Naive thymus-derived CD8-positive, alpha-beta T cell (primary cell): ENCODE measurements around the gene LRRC7. TPM values are rescaled to one million over a fixed set of nuclear protein-coding genes. Genes with fewer than 3 reads are reported as not detected.

Experiments
- ATAC-seq, 2 donors: fragments of 150-1000 bp; cut with Tn5 transposase in 1 of 2; sonication (Bioruptor Pico), chemical (Tn5 transposase) in 1 of 2; 1 replicate in 1 of 2; 2 replicates in 1 of 2; pipeline ENCODE4 v1.10.0; 2021; ENCODE audit warnings: mild to moderate bottlenecking in 2 of 2, moderate library complexity in 2 of 2
- POLR2A ChIA-PET: fragments of 350-600 bp; sonication (Branson Sonifier 250); formaldehyde crosslinking; loops from one replicate; lab custom pipeline; 2021; ENCODE audit warnings: antibody characterized with exemption; lab: Charles Lee
- DNase-seq, 10 donors: peaks; one replicate each; pipeline versions ENCODE4 v3.0.0 to v3.0.0-alpha.2; 2020 to 2022
- H3K27ac Mint-ChIP-seq, 10 donors: one replicate each; pipeline ENCODE4 v1.8.0; 2020 to 2022; ENCODE audit warnings: mild to moderate bottlenecking in 10 of 10, mixed read lengths in 10 of 10, moderate library complexity in 4 of 10, inconsistent platforms in 1 of 10
- H3K27me3 Mint-ChIP-seq, 5 donors: one replicate each; pipeline ENCODE4 v1.8.0; 2021 to 2022; ENCODE audit warnings: mixed read lengths in 5 of 5
- H3K36me3 Mint-ChIP-seq, 3 donors: one replicate each; pipeline ENCODE4 v1.8.0; 2020 to 2022; ENCODE audit warnings: mixed read lengths in 3 of 3, mild to moderate bottlenecking in 2 of 3, inconsistent platforms in 1 of 3
- H3K4me1 Mint-ChIP-seq, 4 donors: one replicate each; pipeline ENCODE4 v1.8.0; 2021 to 2022; ENCODE audit warnings: mixed read lengths in 4 of 4
- H3K4me3 Mint-ChIP-seq, 10 donors: one replicate each; pipeline ENCODE4 v1.8.0; 2020 to 2022; ENCODE audit warnings: mild to moderate bottlenecking in 10 of 10, mixed read lengths in 10 of 10, moderate library complexity in 6 of 10, inconsistent platforms in 1 of 10
- H3K9me3 Mint-ChIP-seq, 9 donors: one replicate each; pipeline ENCODE4 v1.8.0; 2020 to 2022; ENCODE audit warnings: mixed read lengths in 9 of 9, mild to moderate bottlenecking in 3 of 9, inconsistent platforms in 1 of 9, moderate library complexity in 1 of 9
- polyA plus RNA-seq, 3 donors: library from polyadenylated mRNA; unstranded; fragments of 300-500 nt; fragmentation: Illumina TruSeq; gene quantifications; one replicate each; pipeline ENCODE4 v1.2.3, GENCODE V29; 2021
- total RNA-seq, 8 experiments: library from RNA in 2 of 8; stranded (reverse) in 2 of 8; gene quantifications; one replicate each; pipeline ENCODE4 v1.2.3 and lab custom pipeline; 2021 to 2026

The LRRC7 gene
- total and polyA plus RNA-seq, 5 experiments from 2014 or later: 0.13 to 1.5 (median 0.48) TPM

DNA sequence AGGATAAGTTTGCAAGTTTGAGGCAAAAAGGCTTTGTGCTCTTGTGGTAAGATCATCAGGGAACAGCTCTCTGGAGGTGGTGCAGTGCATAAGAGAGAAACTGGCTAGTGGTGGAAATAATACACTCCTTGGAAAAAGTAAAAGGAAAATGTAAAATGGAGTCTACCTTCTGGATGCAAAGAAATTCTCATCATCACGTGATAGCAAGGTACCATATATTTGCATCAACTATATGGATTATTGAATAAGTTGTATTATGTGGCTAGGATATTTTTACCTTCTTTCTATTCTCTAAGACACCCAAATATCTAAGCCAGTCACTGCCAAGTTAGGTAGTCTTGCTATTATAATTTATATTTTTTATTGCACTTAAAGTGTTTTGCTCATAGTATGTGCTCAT is 14.0 kb upstream of the LRRC7 start:
- H3K4me1 Mint-ChIP-seq: no peaks in the 10 kb centered on the region
- H3K36me3 Mint-ChIP-seq: no peaks in the 10 kb centered on the region
- H3K9me3 Mint-ChIP-seq: peaks cover 0 to 15% (median 0%) of the 10 kb centered on the region in 9 donors
- no peak for ATAC-seq
- POLR2A ChIA-PET: no interaction called here
- H3K27ac Mint-ChIP-seq: no peak overlapping the region
- no peak overlapping the region for H3K4me3 Mint-ChIP-seq
- no peak for DNase-seq
- H3K27me3 Mint-ChIP-seq: peaks cover 0 to 3% (median 0%) of the 10 kb centered on the region in 5 donors

DNA sequence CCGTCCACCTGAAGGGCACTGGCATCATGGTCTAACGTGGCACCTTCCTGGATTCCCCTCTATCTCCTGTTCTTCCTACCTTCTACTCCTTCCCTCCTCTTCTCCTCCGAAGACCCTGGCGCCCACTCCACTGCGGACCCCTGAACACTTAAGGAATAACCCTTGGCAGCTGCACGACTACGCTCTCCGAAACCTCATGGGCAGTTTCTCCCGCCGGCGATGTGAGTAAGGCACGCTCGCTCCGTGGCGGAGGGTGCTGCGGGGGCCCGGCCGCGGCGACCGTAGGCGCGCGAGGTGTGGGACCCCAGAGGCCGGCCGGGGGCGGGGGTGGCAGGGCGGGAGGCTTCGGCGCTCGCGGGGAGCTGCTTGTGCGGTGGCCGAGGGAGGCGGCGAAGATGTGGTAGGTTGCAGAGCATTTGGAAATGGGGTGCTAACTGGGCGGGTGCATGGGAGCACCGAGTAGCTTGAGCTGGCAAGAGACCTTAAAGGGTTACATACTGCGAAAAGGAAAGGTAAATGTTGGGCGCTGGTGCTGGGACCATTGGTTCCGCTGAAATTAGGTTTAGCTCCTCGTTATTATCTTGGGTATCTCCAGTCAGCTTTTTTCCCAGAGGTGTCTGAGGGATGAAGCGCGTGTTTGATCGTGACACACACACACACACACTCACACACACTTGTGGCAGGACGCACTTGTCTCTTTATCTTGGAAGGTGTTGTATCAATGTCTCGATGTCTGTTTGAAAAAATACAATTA is 876 bp downstream of the LRRC7 start:
- DNase-seq: no peak
- H3K27ac Mint-ChIP-seq: peak overlapping the region in 2 of 10 donors; percentile 81 to 88
- POLR2A ChIA-PET: no interaction called here
- peak overlapping the region; percentile 64 to 88 (median 76) for H3K4me3 Mint-ChIP-seq
- H3K4me1 Mint-ChIP-seq: peaks cover 2 to 10% (median 7%) of the 10 kb centered on the region in 4 donors
- H3K9me3 Mint-ChIP-seq: peaks cover 0 to 13% (median 0%) of the 10 kb centered on the region in 9 donors
- ATAC-seq: no peak
- peaks cover 0 to 14% (median 3%) of the 10 kb centered on the region in 3 donors for H3K36me3 Mint-ChIP-seq
- peaks cover 19 to 46% (median 36%) of the 10 kb centered on the region in 5 donors for H3K27me3 Mint-ChIP-seq

DNA sequence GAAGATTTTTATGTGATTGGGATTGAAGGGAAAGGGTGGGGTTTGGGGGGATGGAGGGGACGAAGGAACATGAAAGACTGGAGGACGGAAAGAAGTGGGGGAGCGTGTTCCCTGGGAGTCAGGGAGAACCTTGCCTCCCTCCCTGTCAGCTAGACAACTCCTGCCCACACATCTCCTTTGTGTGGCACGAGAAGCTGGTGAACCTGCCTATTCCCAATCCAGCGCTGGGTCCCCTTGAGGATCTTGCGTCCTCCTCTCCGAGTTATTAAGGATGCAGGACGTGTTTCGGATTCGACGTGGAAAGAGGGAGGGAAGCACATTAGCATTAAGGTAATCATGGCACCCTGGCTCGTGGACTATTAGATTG is 1.4 kb downstream of the LRRC7 start:
- Mint-ChIP-seq H3K27ac (peak overlapping the region in 1 of 10 donors; percentile 88), H3K4me1 (peaks cover 2 to 10% (median 7%) of the 10 kb centered on the region in 4 donors), H3K27me3 (peaks cover 19 to 46% (median 36%) of the 10 kb centered on the region in 5 donors), H3K9me3 (peaks cover 0 to 13% (median 0%) of the 10 kb centered on the region in 9 donors), H3K4me3 (peak overlapping the region; percentile 26 to 88 (median 75)), H3K36me3 (peaks cover 0 to 14% (median 3%) of the 10 kb centered on the region in 3 donors)
- no peak for DNase-seq
- ATAC-seq: no peak
- POLR2A ChIA-PET: no interaction called here

DNA sequence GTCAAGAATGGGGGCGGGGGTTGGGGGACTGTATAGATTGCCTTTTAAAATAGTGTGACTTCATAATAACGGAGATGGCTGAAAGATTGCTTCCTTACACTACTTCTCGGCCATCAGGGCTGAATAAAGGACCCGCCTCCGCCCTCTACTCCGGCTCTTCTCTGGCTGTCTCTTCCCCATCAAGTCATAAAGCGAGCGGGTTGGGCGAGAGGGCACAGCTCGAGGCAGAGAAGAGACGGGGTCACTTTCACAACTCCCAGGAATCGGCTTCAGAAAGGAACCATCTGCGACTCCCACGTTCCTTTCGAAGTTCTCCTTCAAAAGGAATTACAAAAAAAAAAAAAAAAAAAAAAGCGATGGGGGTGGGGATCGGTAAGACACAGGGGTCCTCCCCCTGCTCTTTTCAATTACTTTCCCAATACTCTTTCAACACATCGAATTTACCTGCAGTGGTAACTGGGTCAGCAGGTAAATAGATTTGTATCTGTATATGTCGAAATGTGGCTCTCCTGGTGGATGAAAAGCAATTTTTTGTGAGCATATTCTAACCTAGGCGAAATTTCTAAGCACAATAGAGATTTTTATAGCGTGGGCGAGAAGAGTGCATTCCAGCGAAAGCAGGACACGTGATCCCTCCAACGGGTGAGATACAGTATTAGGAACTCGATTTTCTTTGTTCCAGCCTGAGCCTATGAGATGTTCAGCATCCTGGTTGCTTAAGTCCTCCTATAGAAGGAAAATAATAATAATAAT is 2.0 kb downstream of the LRRC7 start:
- H3K4me3 Mint-ChIP-seq: peak overlapping the region in 9 of 10 donors; percentile 4 to 88 (median 74)
- ATAC-seq (no peak), DNase-seq (no peak)
- peaks cover 19 to 46% (median 36%) of the 10 kb centered on the region in 5 donors for H3K27me3 Mint-ChIP-seq
- H3K9me3 Mint-ChIP-seq: peaks cover 0 to 13% (median 0%) of the 10 kb centered on the region in 9 donors
- peaks cover 2 to 10% (median 7%) of the 10 kb centered on the region in 4 donors for H3K4me1 Mint-ChIP-seq
- H3K36me3 Mint-ChIP-seq: peaks cover 0 to 14% (median 3%) of the 10 kb centered on the region in 3 donors
- POLR2A ChIA-PET: no interaction called here
- H3K27ac Mint-ChIP-seq: no peak overlapping the region

DNA sequence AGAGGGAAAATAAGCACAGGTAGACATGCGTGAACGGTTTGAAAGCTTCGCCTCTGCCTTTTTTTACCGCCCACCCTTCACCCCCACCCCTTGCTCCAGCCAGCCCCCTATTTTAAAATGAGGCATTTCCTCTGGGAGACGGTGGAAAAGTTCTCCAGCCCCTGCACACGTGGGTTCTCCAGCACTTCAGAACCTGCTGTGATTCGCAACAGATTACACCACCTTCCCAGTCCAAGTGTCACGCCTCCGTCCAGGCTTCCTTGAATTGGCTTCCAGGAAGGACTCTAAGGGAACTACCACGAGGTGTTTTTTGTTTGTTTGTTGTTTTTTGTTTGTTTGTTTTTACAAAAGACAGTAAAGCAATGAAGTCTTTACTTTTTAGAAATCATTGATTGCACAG is 2.6 kb downstream of the LRRC7 start:
- Mint-ChIP-seq H3K4me1 (peaks cover 2 to 10% (median 7%) of the 10 kb centered on the region in 4 donors), H3K9me3 (peaks cover 0 to 13% (median 0%) of the 10 kb centered on the region in 9 donors), H3K27me3 (peaks cover 18 to 46% (median 32%) of the 10 kb centered on the region in 5 donors), H3K36me3 (peaks cover 0 to 14% (median 3%) of the 10 kb centered on the region in 3 donors), H3K27ac (peak overlapping the region in 1 of 10 donors; percentile 23), H3K4me3 (peak overlapping the region in 4 of 10 donors; percentile 2 to 50 (median 12))
- DNase-seq (no peak), ATAC-seq (no peak)
- POLR2A ChIA-PET: no interaction called here

DNA sequence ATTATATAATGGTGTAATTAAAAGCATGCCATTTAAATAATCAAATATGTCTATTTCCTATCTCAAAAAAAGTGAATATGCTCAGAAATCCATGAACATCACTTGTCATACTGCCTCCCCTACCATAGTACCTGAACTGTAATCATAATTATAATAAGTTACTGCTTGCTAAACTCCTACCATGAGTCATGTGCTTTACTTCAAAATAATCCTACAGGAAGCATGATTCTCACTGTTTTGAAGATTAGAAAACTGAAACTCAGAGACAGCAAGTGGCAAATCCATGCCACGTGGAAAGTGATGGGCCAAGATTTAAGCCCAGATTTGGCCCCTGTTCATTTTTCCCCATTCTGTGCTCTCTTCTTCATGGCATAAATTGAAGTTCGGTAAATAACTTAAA is 5.2 kb downstream of the LRRC7 start:
- Mint-ChIP-seq H3K36me3 (peaks cover 0 to 5% (median 3%) of the 10 kb centered on the region in 3 donors), H3K27me3 (peaks cover 12 to 31% (median 19%) of the 10 kb centered on the region in 5 donors)
- no peak for ATAC-seq

DNA sequence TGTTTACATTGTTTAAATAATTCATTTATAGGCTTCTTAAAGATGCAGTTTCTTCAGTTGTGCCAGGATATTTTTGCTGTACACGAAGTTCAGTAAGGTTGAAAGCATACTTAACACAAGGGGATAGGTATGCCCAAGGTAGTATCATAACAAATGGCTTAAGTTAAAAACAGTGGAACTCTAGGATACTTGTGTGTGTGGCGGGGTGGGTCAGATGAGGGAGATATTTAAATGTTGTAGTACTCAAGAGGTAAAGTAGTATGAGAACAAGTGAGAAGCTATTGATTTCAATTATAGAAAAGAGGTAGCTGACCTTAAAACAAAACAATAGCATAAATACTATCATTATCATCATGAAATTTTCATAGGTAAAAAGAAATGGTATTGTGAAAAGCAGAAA is 6.2 kb downstream of the LRRC7 start:
- Mint-ChIP-seq H3K27me3 (peaks cover 7 to 21% (median 14%) of the 10 kb centered on the region in 5 donors), H3K4me1 (peaks cover under 1 to 3% (median 1%) of the 10 kb centered on the region in 4 donors), H3K4me3 (no peak overlapping the region), H3K9me3 (peaks cover 0 to 6% (median 1%) of the 10 kb centered on the region in 9 donors), H3K27ac (no peak overlapping the region), H3K36me3 (peaks cover 0 to 3% (median 3%) of the 10 kb centered on the region in 3 donors)
- ATAC-seq: no peak
- DNase-seq: no peak
- POLR2A ChIA-PET: no interaction called here

More for the DNA sequence above, 5.2 kb downstream of the LRRC7 start:
- peaks cover 2 to 10% (median 5%) of the 10 kb centered on the region in 4 donors for H3K4me1 Mint-ChIP-seq
- no peak overlapping the region for H3K27ac Mint-ChIP-seq
- H3K4me3 Mint-ChIP-seq: no peak overlapping the region
- DNase-seq: no peak
- POLR2A ChIA-PET: no interaction called here
- H3K9me3 Mint-ChIP-seq: peaks cover 0 to 8% (median 1%) of the 10 kb centered on the region in 9 donors

DNA sequence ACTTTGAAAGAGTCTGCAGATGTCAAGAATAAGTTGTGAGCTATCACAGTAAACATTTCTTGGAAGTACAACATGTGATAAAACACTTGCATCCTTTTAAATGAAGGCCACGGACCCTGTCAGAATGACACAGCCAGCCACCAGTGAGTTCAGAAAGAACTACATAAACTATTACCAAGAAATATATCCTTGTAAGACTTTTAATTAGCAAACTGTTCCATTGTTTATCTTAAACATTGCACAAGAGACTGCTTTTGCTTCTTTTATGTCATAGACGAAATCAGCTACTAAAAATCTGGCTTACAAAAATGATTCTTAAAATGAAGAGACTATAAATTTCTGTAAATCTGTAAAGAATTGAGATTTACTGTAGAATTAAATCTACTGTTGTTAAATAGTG is 17.9 kb downstream of the LRRC7 start:
- Mint-ChIP-seq H3K36me3 (no peaks in the 10 kb centered on the region), H3K27me3 (no peaks in the 10 kb centered on the region), H3K4me3 (peak overlapping the region in 1 of 10 donors; percentile 0), H3K9me3 (peaks cover 0 to 7% (median 0%) of the 10 kb centered on the region in 9 donors), H3K4me1 (peaks cover 0 to 5% (median under 1%) of the 10 kb centered on the region in 4 donors), H3K27ac (peak overlapping the region in 1 of 10 donors; percentile 8)
- no peak for ATAC-seq
- POLR2A ChIA-PET: no interaction called here
- DNase-seq: no peak

DNA sequence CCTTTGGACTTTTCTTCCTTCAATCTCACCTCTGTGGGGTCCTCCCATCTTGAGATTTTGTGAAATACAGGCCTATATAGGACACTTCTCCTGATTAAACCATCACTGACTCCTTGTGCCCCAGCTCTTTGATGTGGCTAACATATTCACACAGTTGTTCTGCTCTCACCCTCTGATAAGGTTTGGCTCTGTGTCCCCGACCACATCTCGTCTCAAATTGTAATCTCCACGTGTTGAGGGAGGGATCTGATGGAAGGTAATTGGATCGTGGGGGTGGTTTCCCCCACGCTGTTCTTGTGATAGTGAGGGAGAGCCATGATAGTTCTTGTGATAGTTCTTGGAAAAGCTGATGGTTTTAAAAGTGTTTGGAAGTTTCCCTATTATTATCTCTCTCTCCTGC is 19.7 kb downstream of the LRRC7 start:
- H3K27me3 Mint-ChIP-seq: no peaks in the 10 kb centered on the region
- no peaks in the 10 kb centered on the region for H3K36me3 Mint-ChIP-seq
- POLR2A ChIA-PET: no interaction called here

DNA sequence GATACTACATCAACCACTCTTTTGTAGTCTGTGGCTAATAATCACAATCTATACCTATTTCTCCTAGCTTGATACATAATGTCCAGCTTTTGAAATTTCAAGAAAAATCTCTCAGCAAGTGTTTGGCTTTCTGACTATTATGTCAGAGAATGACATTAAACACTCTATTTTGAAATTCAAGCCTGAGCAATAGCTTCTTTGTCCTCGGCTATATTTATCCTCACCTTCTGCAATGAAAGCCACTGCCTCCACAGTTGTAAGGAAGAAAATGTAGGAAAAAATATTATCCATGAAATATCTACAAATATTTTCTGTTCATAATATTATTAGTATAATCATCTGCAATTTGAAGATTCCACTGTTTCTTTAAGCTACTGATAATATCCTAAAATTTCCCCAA is 22.1 kb downstream of the LRRC7 start:
- peaks cover 0 to 9% (median 0%) of the 10 kb centered on the region in 9 donors for H3K9me3 Mint-ChIP-seq
- H3K27me3 Mint-ChIP-seq: no peaks in the 10 kb centered on the region
- H3K4me1 Mint-ChIP-seq: peaks cover 0 to 5% (median under 1%) of the 10 kb centered on the region in 4 donors
- no peaks in the 10 kb centered on the region for H3K36me3 Mint-ChIP-seq
- H3K4me3 Mint-ChIP-seq: no peak overlapping the region
- POLR2A ChIA-PET: no interaction called here
- no peak for ATAC-seq
- no peak for DNase-seq
- H3K27ac Mint-ChIP-seq: no peak overlapping the region

More for the DNA sequence above, 19.7 kb downstream of the LRRC7 start:
- H3K27ac Mint-ChIP-seq: no peak overlapping the region
- H3K4me3 Mint-ChIP-seq: no peak overlapping the region
- no peaks in the 10 kb centered on the region for H3K9me3 Mint-ChIP-seq
- ATAC-seq (no peak), DNase-seq (no peak)
- peaks cover 0 to 5% (median under 1%) of the 10 kb centered on the region in 4 donors for H3K4me1 Mint-ChIP-seq

DNA sequence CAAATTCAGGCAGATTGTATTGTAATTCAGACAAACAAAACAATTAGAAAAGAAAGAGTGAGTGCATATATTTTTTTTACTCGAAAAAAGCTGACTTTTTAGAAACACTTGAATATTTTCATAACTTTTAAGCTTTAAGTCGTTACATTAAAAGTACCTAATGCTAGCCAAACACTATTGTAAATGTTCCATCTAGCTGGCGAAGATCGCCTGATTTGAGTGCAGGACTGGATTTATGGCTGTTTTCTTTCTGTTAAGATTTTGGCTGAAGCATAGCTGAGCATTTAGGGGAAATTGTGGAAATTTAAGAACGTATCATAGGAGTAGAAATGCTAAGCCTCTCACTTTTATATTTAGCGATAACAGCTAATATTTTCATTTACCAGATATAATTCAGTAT is 24.6 kb downstream of the LRRC7 start:
- peaks cover 0 to 1% (median 0%) of the 10 kb centered on the region in 4 donors for H3K4me1 Mint-ChIP-seq
- POLR2A ChIA-PET: no interaction called here
- DNase-seq: no peak
- no peak overlapping the region for H3K4me3 Mint-ChIP-seq
- no peaks in the 10 kb centered on the region for H3K36me3 Mint-ChIP-seq
- no peaks in the 10 kb centered on the region for H3K27me3 Mint-ChIP-seq
- H3K27ac Mint-ChIP-seq: no peak overlapping the region
- ATAC-seq: no peak
- H3K9me3 Mint-ChIP-seq: peaks cover 0 to 10% (median 0%) of the 10 kb centered on the region in 9 donors

DNA sequence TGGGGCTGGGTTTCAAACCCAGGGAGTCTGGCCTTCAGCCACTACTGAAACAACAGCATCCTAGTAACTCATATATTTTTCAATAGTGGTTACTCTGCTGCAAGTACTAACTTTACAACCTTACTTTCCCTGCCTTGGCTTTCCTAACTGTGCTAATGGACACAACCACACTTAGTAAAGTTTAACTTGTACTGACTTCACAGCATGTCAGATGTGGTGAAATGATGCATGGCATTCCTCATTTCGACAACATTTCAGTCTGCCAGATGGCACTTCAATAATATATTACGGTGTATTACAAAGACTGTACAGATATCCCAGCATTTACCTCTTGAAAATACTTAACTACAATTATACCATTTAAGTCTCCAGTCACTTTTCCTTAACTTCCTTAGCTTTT is 27.8 kb downstream of the LRRC7 start:
- Mint-ChIP-seq H3K27me3 (no peaks in the 10 kb centered on the region), H3K36me3 (no peaks in the 10 kb centered on the region), H3K4me1 (no peaks in the 10 kb centered on the region), H3K4me3 (no peak overlapping the region), H3K27ac (no peak overlapping the region), H3K9me3 (peaks cover 0 to 10% (median 0%) of the 10 kb centered on the region in 9 donors)
- DNase-seq: no peak
- ATAC-seq: no peak
- POLR2A ChIA-PET: no interaction called here
